GM19238 (cell line): ENCODE measurements around the gene VWA8.
"Not testable (repeated sequence)": the region's sequence is repeated elsewhere in the genome, so short reads cannot be mapped to it uniquely, and the experiment has no call there.

ENCODE experiments used
- DNase-seq: peaks from one replicate; pipeline ENCODE4 v3.0.0; 2011; ENCODE audit warnings: low spot score; ENCODE audit not compliant: insufficient read length

Gene VWA8

GRCh38 chr13:41751277-41751676 lies 209.6 kb downstream of the VWA8 start:
- DNase-seq: no peak

- no peak for DNase-seq
Measured at GRCh38 chr13:41746259-41746658, 214.7 kb downstream of the VWA8 start.

GRCh38 chr13:41745496-41745895 lies 215.4 kb downstream of the VWA8 start:
- not testable (repeated sequence) for DNase-seq

- no peak for DNase-seq
Measured at GRCh38 chr13:41742917-41743552, 217.9 kb downstream of the VWA8 start.

- DNase-seq: no peak
Measured at GRCh38 chr13:41740479-41740878, 220.4 kb downstream of the VWA8 start.

- no peak for DNase-seq
Measured at GRCh38 chr13:41722684-41723535, 238.0 kb downstream of the VWA8 start.

- DNase-seq: no peak
Measured at GRCh38 chr13:41720839-41721561, 239.9 kb downstream of the VWA8 start.

- DNase-seq: no peak
Measured at GRCh38 chr13:41716236-41716635, 244.7 kb downstream of the VWA8 start.

- DNase-seq: no peak
Measured at GRCh38 chr13:41713405-41713804, 247.5 kb downstream of the VWA8 start.

GRCh38 chr13:41710771-41711170 lies 250.1 kb downstream of the VWA8 start:
- no peak for DNase-seq

- DNase-seq: no peak
Measured at GRCh38 chr13:41709511-41709910, 251.4 kb downstream of the VWA8 start.

- no peak for DNase-seq
Measured at GRCh38 chr13:41708713-41709112, 252.2 kb downstream of the VWA8 start.

- no peak for DNase-seq
Measured at GRCh38 chr13:41707194-41707821, 253.6 kb downstream of the VWA8 start.

- DNase-seq: no peak
Measured at GRCh38 chr13:41706152-41706551, 254.8 kb downstream of the VWA8 start.

- DNase-seq: no peak
Measured at GRCh38 chr13:41702540-41702939, 258.4 kb downstream of the VWA8 start.

- DNase-seq: no peak
Measured at GRCh38 chr13:41701676-41702075, 259.2 kb downstream of the VWA8 start.

- DNase-seq: no peak
Measured at GRCh38 chr13:41700790-41701310, 260.1 kb downstream of the VWA8 start.

- DNase-seq: no peak
Measured at GRCh38 chr13:41699759-41700158, 261.1 kb downstream of the VWA8 start.

- no peak for DNase-seq
Measured at GRCh38 chr13:41697578-41697977, 263.3 kb downstream of the VWA8 start.

GRCh38 chr13:41696163-41697003 lies 264.5 kb downstream of the VWA8 start:
- DNase-seq: no peak
